D721Med (cell line): ENCODE measurements around the gene LIPT1.
"Not testable (repeated sequence)": the region's sequence is repeated elsewhere in the genome, so short reads cannot be mapped to it uniquely, and the experiment has no call there.

Experiments
- DNase-seq: peaks from one replicate; pipeline ENCODE4 v3.0.0; 2011; ENCODE audit warnings: low spot score; ENCODE audit not compliant: insufficient read length
- FAIRE-seq: peaks from 2 replicates; lab custom pipeline; 2011; peaks lifted over from hg19 to GRCh38; lab: Jason Lieb, UNC
- CTCF ChIP-seq: IDR thresholded peaks from 2 replicates; pipeline ENCODE4 v1.5.1; 2012; ENCODE audit warnings: mild to moderate bottlenecking, control low read depth; ENCODE audit not compliant: insufficient read depth; ENCODE audit errors: missing control alignments

LIPT1 gene

DNA sequence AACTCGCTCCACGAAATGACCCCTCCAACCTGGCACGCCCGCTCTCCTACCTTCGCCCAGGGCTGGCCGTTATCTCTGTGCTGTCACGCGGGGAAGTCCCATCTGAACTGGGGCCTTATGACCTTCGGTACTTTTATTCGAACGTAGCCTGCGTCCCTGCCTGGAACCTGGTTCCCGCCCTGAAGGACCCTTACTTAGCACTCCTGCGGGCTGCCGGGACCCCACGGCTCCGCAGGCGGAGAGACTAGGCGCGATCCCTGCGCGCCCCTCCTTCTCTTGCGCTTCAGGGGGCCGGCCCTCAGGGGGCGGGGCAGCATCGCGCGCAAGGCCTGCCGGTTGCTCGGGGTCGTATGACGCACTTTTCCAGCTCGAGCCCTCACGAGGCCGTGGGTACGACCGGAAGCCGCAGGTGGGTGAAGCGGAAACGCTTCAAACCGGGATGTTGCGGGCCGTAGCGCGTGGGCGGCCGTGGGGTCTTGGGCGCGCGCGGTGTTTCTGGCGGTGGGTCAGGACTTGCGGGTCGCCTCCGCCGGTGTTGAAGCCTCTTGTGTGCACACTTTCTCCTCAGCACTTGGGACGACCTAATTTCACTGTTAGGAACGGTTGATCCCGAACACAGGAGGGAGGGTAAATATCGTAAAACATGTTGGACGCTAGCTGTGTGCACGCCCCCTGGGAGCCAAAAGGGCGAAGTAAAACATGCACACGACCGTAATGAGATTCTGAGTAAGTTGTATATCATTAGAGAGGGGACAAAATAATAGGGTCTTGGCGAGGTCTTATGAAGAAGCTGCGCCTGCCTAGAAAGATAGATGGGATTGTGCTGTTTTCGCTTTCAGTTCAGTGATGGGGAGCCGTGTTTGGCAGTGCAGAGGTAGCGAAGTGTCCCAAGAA, at the start of gene LIPT1, which contains the start of gene TSGA10:
LIPT1 (plus strand) TSS at position 325 of the 894 bp plus-strand sequence. CDS start 6,991 bp downstream, outside the sequence.
TSGA10 (minus strand) TSS at position 300 of the 894 bp plus-strand sequence. CDS start 45,503 bp downstream, outside the sequence.
- FAIRE-seq (no peak), DNase-seq (peak; percentile 87)
- TF ChIP-seq CTCF, result peak; percentile 13

DNA sequence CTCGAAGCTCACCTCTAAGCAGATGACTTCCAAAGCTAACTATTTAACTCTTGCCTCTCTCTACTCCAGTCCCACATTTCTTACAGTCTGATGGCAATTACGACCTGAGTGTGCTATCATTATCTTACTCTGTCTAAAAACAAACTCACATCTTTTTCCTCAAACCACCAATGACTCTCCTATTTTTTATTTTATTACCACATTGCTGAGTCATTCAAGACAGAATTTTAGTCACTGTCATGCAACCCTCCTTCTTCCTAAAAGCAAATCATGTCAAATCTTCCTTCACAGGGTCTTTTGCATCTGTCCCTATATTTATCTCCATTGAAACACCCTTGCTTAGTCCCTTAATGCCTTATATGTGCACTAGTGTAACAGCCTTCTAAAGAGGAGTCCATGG, 47.9 kb upstream of the LIPT1 start:
- FAIRE-seq, result no peak
- TF ChIP-seq CTCF, result no peak
- no peak for DNase-seq

DNA sequence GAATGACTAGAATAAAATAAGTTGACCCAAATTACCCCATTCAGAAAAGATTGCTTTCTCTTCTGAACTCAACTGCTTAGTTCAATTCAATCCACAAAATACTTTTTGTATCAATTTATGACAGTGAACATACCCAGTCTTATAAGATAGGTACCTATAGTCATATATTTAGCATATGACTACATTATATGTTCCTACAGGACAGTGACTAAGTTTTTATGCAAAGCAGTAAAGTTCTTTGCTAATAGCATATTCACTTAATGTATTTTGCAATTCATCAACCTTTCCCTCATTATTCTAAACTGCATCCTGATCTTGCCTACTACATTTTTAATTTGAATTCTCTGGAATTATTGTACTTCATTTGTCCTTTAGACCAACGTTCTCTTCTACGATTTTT, 43.5 kb upstream of the LIPT1 start:
- no peak for FAIRE-seq
- no peak for DNase-seq
- TF ChIP-seq CTCF, result no peak

GRCh38 chr2:99111945-99112344, 42.8 kb upstream of the LIPT1 start:
- FAIRE-seq (no peak), DNase-seq (no peak)
- TF ChIP-seq CTCF, result no peak

DNA sequence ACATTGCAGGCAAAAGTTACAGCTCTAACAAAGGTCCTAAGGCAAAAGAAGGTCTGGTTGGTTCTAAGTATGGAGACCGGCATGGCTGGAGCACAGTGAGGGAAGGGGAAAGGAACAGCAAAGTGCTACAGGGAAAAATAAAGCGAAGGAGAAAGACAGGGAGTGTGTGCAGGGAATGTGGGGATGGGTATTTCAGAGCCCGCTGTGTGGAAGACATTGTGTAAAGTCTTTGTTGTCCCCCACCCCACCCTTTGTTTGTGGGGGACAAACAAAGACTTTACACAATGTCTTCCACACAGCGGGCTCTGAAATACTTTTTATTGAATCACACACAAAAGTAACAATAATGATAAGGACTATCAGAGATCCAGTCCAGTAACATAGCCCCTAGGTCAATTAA, 42.1 kb upstream of the LIPT1 start:
- FAIRE-seq (no peak), DNase-seq (no peak)
- no peak for TF ChIP-seq CTCF

DNA sequence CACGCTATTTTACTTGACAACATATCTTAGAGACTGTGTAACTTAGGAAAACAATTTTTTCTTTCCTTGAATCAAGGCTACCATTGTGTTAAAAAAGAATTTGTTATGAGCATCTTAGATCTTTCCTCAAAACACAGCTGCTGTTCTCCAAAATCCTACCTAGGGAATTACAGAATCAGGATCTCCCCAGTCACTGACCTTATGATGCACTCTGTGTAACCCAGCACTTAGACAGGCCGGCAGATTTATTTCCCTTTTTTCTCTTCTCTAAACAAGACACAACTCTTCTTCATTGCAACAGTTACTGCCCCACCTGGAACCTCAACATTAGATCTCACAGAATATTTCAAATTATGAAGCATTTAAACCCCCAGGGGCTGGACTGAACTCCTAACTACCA, 26.8 kb upstream of the LIPT1 start:
- FAIRE-seq (no peak), DNase-seq (no peak)
- no peak for TF ChIP-seq CTCF

DNA sequence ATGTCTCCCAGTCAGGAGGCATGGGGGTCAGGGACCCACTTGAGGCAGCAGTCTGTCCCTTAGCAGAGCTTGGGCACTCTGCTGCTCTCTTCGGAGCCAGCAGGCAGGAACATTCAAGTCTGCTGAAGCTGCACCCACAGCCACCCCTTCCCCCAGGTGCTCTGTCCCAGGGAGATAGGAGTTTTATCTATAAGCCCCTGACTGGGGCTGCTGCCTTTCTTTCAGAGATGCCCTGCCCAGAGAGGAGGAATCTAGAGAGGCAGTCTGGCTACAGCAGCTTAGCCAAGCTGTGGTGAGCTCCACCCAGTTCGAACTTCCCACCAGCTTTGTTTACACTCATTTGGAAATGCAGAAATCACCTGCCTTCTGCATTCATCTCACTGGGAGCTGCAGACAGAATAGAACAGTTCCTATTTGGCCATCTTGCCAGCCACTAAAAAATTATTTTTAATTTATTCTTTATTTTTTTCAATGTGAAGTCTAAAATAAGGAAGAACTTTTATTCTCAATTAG, 19.7 kb upstream of the LIPT1 start:
- not testable (repeated sequence) for FAIRE-seq, DNase-seq
